H1 (cell line): Measurements from ENCODE around the gene UROC1. TPM values are rescaled to one million over a fixed set of nuclear protein-coding genes. Genes with fewer than 3 reads are reported as not detected.

Source experiments
- CTCF ChIA-PET: fragments of 300-600 bp; sonication (Branson Sonifier 250); formaldehyde crosslinking; loops from one replicate; lab custom pipeline; 2021; ENCODE audit not compliant: partially characterized antibody; lab: Charles Lee
- POLR2A ChIA-PET: fragments of 300-600 bp; sonication (Branson Sonifier 250); formaldehyde crosslinking; loops from one replicate; lab custom pipeline; 2021; ENCODE audit warnings: inconsistent platforms; ENCODE audit not compliant: partially characterized antibody; lab: Charles Lee
- DNase-seq, 2 experiments: peaks; one replicate each; pipeline versions ENCODE4 v3.0.0 to v3.0.0-alpha.2; 2010 to 2022; ENCODE audit warnings: low spot score in 2 of 2, low read depth in 1 of 2, mixed read lengths in 1 of 2
- FAIRE-seq: peaks from 2 replicates; lab custom pipeline; 2011; peaks lifted over from hg19 to GRCh38; lab: Jason Lieb, UNC
- H2AFZ ChIP-seq: 2 replicates; pipeline ENCODE4 v1.8.1; 2012; ENCODE audit warnings: low read length, inconsistent platforms
- H2AK5ac ChIP-seq: 2 replicates; pipeline ENCODE4 v1.6.1; 2013; ENCODE audit warnings: low read depth, low read length
- H2BK120ac ChIP-seq: replicated peaks from 2 replicates; pipeline ENCODE3; 2013; ENCODE audit warnings: low read depth, low read length, inconsistent platforms
- H2BK12ac ChIP-seq: 2 replicates; pipeline ENCODE4 v1.6.1; 2013; ENCODE audit warnings: low read depth, low read length
- H2BK15ac ChIP-seq: 2 replicates; pipeline ENCODE4 v1.6.1; 2013; ENCODE audit warnings: low read length
- H2BK20ac ChIP-seq: 2 replicates; pipeline ENCODE4 v1.6.1; 2013; ENCODE audit warnings: low read length
- H2BK5ac ChIP-seq: 2 replicates; pipeline ENCODE4 v1.6.1; 2013; ENCODE audit warnings: low read depth, low read length
- H3K14ac ChIP-seq: 2 replicates; pipeline ENCODE4 v1.6.1; 2013; ENCODE audit warnings: inconsistent platforms; ENCODE audit not compliant: insufficient read length
- H3K18ac ChIP-seq: 2 replicates; pipeline ENCODE4 v1.6.1; 2013; ENCODE audit warnings: low read length; ENCODE audit errors: extremely low read depth
- H3K23ac ChIP-seq: 2 replicates; pipeline ENCODE4 v1.6.1; 2013; ENCODE audit warnings: inconsistent platforms; ENCODE audit not compliant: insufficient read length
- H3K23me2 ChIP-seq: 2 replicates; pipeline ENCODE4 v1.6.1; 2013; ENCODE audit warnings: low read depth, low read length
- H3K27ac ChIP-seq: 2 replicates; pipeline ENCODE4 v1.6.1; 2011; ENCODE audit warnings: low read depth, low read length, inconsistent platforms
- H3K27me3 ChIP-seq, 4 experiments: replicated peaks in 1 of 4; 1 replicate in 1 of 4; 2 replicates in 3 of 4; pipeline versions ENCODE4 v1.6.1 to v1.8.1; 2011 to 2013; ENCODE audit warnings: low read length in 3 of 4, mild to moderate bottlenecking in 3 of 4, inconsistent platforms in 2 of 4, mixed read lengths in 2 of 4, moderate library complexity in 1 of 4; ENCODE audit not compliant: control insufficient read depth in 3 of 4, insufficient read depth in 3 of 4; ENCODE audit errors: extremely low read depth in 1 of 4
- H3K36me3 ChIP-seq, 4 experiments: 2 replicates each; pipeline versions ENCODE4 v1.6.1 to v1.8.1; 2011 to 2013; ENCODE audit warnings: mild to moderate bottlenecking in 4 of 4, low read length in 3 of 4, moderate library complexity in 2 of 4, control low read depth in 1 of 4, inconsistent platforms in 1 of 4; ENCODE audit not compliant: insufficient read depth in 4 of 4, control insufficient read depth in 2 of 4
- H3K4ac ChIP-seq: replicated peaks from 2 replicates; pipeline ENCODE3; 2013; ENCODE audit warnings: low read length, low read depth, mixed read lengths, inconsistent platforms; ENCODE audit not compliant: insufficient read length
- H3K4me1 ChIP-seq, 4 experiments: replicated peaks in 1 of 4; 1 replicate in 1 of 4; 2 replicates in 3 of 4; pipeline versions ENCODE4 v1.6.1 to v1.8.1; 2011 to 2013; ENCODE audit warnings: low read length in 3 of 4, inconsistent platforms in 2 of 4, mixed read lengths in 1 of 4; ENCODE audit not compliant: insufficient read depth in 4 of 4, control insufficient read depth in 3 of 4
- H3K4me2 ChIP-seq, 2 experiments: 2 replicates each; pipeline versions ENCODE4 v1.6.1 to v1.8.1; 2011 to 2013; ENCODE audit warnings: low read depth in 2 of 2, low read length in 2 of 2, control low read depth in 1 of 2, inconsistent platforms in 1 of 2, mild to moderate bottlenecking in 1 of 2; ENCODE audit not compliant: insufficient read depth in 1 of 2
- H3K4me3 ChIP-seq, 4 experiments: fragments of 200-600, 300-600 bp in 1 of 4; sonication (generic), shearing (Covaris generic), sonication (Bioruptor Twin) in 1 of 4; 2 replicates each; pipeline versions ENCODE4 v1.5.1 to v1.8.1; 2011 to 2016; ENCODE audit warnings: low read length in 4 of 4, low read depth in 3 of 4, control low read depth in 2 of 4, inconsistent platforms in 2 of 4, mild to moderate bottlenecking in 2 of 4, mixed read lengths in 1 of 4, moderate library complexity in 1 of 4; ENCODE audit not compliant: insufficient read depth in 2 of 4; ENCODE audit errors: extremely low read depth in 1 of 4
- H3K56ac ChIP-seq: replicated peaks from 2 replicates; pipeline ENCODE3; 2013; ENCODE audit warnings: low read depth, mild to moderate bottlenecking, mixed read lengths, low read length, inconsistent platforms; ENCODE audit not compliant: insufficient read length
- H3K79me1 ChIP-seq: 2 replicates; pipeline ENCODE4 v1.6.1; 2013; ENCODE audit warnings: low read depth, low read length, control low read depth
- H3K79me2 ChIP-seq, 2 experiments: 2 replicates each; pipeline versions ENCODE4 v1.6.1 to v1.8.1; 2012 to 2013; ENCODE audit warnings: low read length in 2 of 2, mild to moderate bottlenecking in 2 of 2, inconsistent platforms in 1 of 2; ENCODE audit not compliant: insufficient read depth in 2 of 2, control insufficient read depth in 1 of 2
- H3K9ac ChIP-seq, 4 experiments: replicated peaks in 1 of 4; 1 replicate in 1 of 4; 2 replicates in 3 of 4; pipeline versions ENCODE4 v1.6.1 to v1.8.1; 2011 to 2013; ENCODE audit warnings: low read depth in 3 of 4, low read length in 3 of 4, control low read depth in 2 of 4, mild to moderate bottlenecking in 2 of 4, moderate library complexity in 2 of 4, inconsistent platforms in 1 of 4; ENCODE audit errors: extremely low read depth in 1 of 4
- H3K9me3 ChIP-seq, 2 experiments: 2 replicates each; pipeline versions ENCODE4 v1.6.1 to v1.8.1; 2012 to 2013; ENCODE audit warnings: mild to moderate bottlenecking in 2 of 2, moderate library complexity in 2 of 2, control low read depth in 1 of 2, inconsistent platforms in 1 of 2, low read depth in 1 of 2, low read length in 1 of 2, mixed read lengths in 1 of 2; ENCODE audit not compliant: insufficient read depth in 2 of 2
- H4K20me1 ChIP-seq, 2 experiments: replicated peaks in 1 of 2; 2 replicates each; pipeline versions ENCODE3 to v1.8.1; 2011 to 2013; ENCODE audit warnings: inconsistent platforms in 2 of 2, low read length in 2 of 2, mild to moderate bottlenecking in 1 of 2; ENCODE audit not compliant: insufficient read depth in 2 of 2, control insufficient read depth in 1 of 2
- H4K5ac ChIP-seq: 2 replicates; pipeline ENCODE4 v1.6.1; 2013; ENCODE audit warnings: low read length, low read depth, mixed read lengths, inconsistent platforms; ENCODE audit not compliant: insufficient read length
- H4K8ac ChIP-seq: 2 replicates; pipeline ENCODE4 v1.8.0; 2013; ENCODE audit warnings: mild to moderate bottlenecking, moderate library complexity, low read length, inconsistent platforms; ENCODE audit not compliant: insufficient read depth; ENCODE audit errors: extremely low read depth
- H4K91ac ChIP-seq: replicated peaks from 2 replicates; pipeline ENCODE3; 2013; ENCODE audit warnings: low read length, mixed read lengths, inconsistent platforms; ENCODE audit not compliant: insufficient read length
- KDM4A ChIP-seq: IDR thresholded peaks from one replicate; pipeline ENCODE4 v1.7.1; 2012; ENCODE audit warnings: low read depth, mild to moderate bottlenecking, moderate library complexity, low read length, inconsistent platforms; ENCODE audit not compliant: severe bottlenecking
- SRF ChIP-seq: IDR thresholded peaks from 2 replicates; pipeline ENCODE4 v1.6.1; 2011; ENCODE audit warnings: mild to moderate bottlenecking, low read depth, low read length, moderate library complexity
- USF2 ChIP-seq: IDR thresholded peaks from 2 replicates; pipeline ENCODE4 v1.6.1; 2011; ENCODE audit warnings: low read length, improper control_type of control experiment
- WGBS, 2 experiments: shearing (Covaris generic) in 1 of 2; methylation state at CpG; one replicate each; pipeline versions ENCODE4 v1.1.6 to v1.1.7; 2013 to 2015; ENCODE audit warnings: low lambda C conversion rate in 2 of 2, mixed read lengths in 2 of 2, inconsistent platforms in 1 of 2, low coverage in 1 of 2, missing lambda C conversion rate in 1 of 2; ENCODE audit not compliant: insufficient replicate concordance in 2 of 2, insufficient coverage in 1 of 2, insufficient read length in 1 of 2; ENCODE audit errors: extremely low coverage in 1 of 2, missing lambda C conversion rate in 1 of 2; 5-methylcytosine and 5-hydroxymethylcytosine counted together
- polyA plus RNA-seq, 7 experiments: library from polyadenylated mRNA; depleted of rRNA in 3 of 7; stranded (reverse) in 5 of 7; unstranded in 2 of 7; fragments of >200 nt in 5 of 7; fragments of 200-250 nt in 2 of 7; gene quantifications; 1 replicate in 5 of 7; 2 replicates in 1 of 7; 4 replicates in 1 of 7; pipeline versions ENCODE4 v1.2.1 to v1.2.3, GENCODE V29; 2011 to 2013; ENCODE audit warnings: missing spikeins in 2 of 7, mixed read lengths in 2 of 7
- total RNA-seq: library from RNA; stranded (reverse); fragmentation: NEBNext Ultra II Directional; extraction: Animal tissue kit (Norgen Biotek cat#: 25700); gene quantifications from 2 replicates; pipeline ENCODE4 v1.2.1, GENCODE V29; 2021

The UROC1 gene
- total and polyA plus RNA-seq, 2 of the 8 experiments (the other 6 are each of a cell fraction or from before 2014, with no cell fraction given) = 0.03 TPM; not detected in 1

DNA sequence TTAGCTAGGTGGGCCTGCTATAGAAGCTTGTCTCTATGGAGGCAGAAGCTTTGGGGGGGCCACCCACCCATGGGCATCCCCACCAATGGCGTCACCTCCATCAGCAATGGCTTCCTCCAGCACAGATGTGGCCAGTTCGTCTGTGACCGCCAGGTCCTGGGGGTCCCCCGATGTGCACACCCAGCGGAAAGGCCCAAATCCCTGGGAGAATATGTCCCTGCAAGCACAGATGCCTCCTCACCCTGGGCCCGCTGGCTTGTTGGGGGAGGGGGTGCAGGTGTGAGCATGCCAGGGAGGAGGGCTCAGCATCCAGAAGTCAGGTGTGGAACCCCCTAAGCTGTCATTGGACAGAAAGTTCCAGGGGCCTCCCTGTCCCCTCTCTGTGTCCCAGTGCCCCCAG lies 19.6 kb downstream of the UROC1 start:
- Histone ChIP-seq H3K23ac (no peak overlapping the region), H3K9ac (no peak overlapping the region), H2BK12ac (no peak overlapping the region), H3K9me3 (no peaks in the 10 kb centered on the region), H2BK15ac (0 out of 2 replicates have a peak overlapping the region, but pooled peaks have one; percentile 8), H4K5ac (no peak overlapping the region), H2BK120ac (no peak overlapping the region), H4K8ac (no peak overlapping the region), H3K18ac (no peak overlapping the region), H3K79me2 (peaks cover 0 to 3% of the 10 kb centered on the region in 2 experiments; a peak in 1 of 4 replicates), H3K14ac (no peak overlapping the region), H3K4me1 (peaks cover 0 to 22% (median 16%) of the 10 kb centered on the region in 4 experiments; a peak in 6 of 7 replicates), H2AFZ (no peak overlapping the region), H3K4me3 (no peak overlapping the region), H3K4ac (no peak overlapping the region), H3K27me3 (no peaks in the 10 kb centered on the region), H3K4me2 (no peak overlapping the region), H2BK20ac (no peak overlapping the region), H3K23me2 (peaks cover 2% of the 10 kb centered on the region; the same call in 1 of the 2 replicates), H4K91ac (peak overlapping the region; percentile 63), H3K36me3 (no peaks in the 10 kb centered on the region; a peak in 1 of 8 replicates), H2BK5ac (no peak overlapping the region), H2AK5ac (no peak overlapping the region), H3K56ac (no peak overlapping the region), H4K20me1 (peaks cover 0 to 6% of the 10 kb centered on the region in 2 experiments), H3K79me1 (no peaks in the 10 kb centered on the region; the same call in 1 of the 2 replicates), H3K27ac (no peak overlapping the region)
- CTCF ChIA-PET = interaction anchor here (1.0 to 6.6 kb wide), 7 partner anchors 9 to 1046 kb away, joined by 3 to 49 read pairs (median 4); no protein-coding TSS in a partner anchor
- WGBS, 2 experiments = 98% methylated on average over 3 of the region's 6 CpGs; no CpG with 5 or more reads in 1 of the 2 experiments
- POLR2A ChIA-PET = interaction anchor here (0.8 to 1.3 kb wide), 2 partner anchors 21 to 231 kb away, joined by 3 to 4 read pairs; no protein-coding TSS in a partner anchor
- DNase-seq (no peak), FAIRE-seq (no peak)
- TF ChIP-seq SRF = no peak
- no peak for TF ChIP-seq KDM4A
- no peak for TF ChIP-seq USF2
